Mesothelial cell of epicardium (in vitro differentiated cells): Measurements from ENCODE around the gene POLR2C. TPM values are rescaled to one million over a fixed set of nuclear protein-coding genes. Genes with fewer than 3 reads are reported as not detected.

ENCODE experiments used
- DNase-seq, 2 experiments: peaks; one replicate each; pipeline ENCODE4 v3.0.0; 2021; ENCODE audit warnings: low spot score in 2 of 2; ENCODE audit not compliant: unreplicated experiment in 2 of 2
- H3K27ac Mint-ChIP-seq: 2 replicates; pipeline ENCODE4 v1.8.0; 2021; ENCODE audit warnings: mixed read lengths
- H3K27me3 Mint-ChIP-seq: 2 replicates; pipeline ENCODE4 v1.8.0; 2021; ENCODE audit warnings: low read depth, mixed read lengths
- H3K36me3 Mint-ChIP-seq: 2 replicates; pipeline ENCODE4 v1.8.0; 2021; ENCODE audit warnings: mixed read lengths
- H3K4me1 Mint-ChIP-seq: 2 replicates; pipeline ENCODE4 v1.8.0; 2021; ENCODE audit warnings: mixed read lengths
- H3K4me3 Mint-ChIP-seq: 2 replicates; pipeline ENCODE4 v1.8.0; 2021; ENCODE audit warnings: mild to moderate bottlenecking, moderate library complexity, mixed read lengths
- H3K9me3 Mint-ChIP-seq: 2 replicates; pipeline ENCODE4 v1.8.0; 2021; ENCODE audit warnings: mixed read lengths
- CTCF ChIP-seq: fragments of 200-600 bp; sonication (generic); IDR thresholded peaks from one replicate; pipeline ENCODE4 v1.5.0; 2021; ENCODE audit warnings: antibody characterized with exemption; ENCODE audit not compliant: unreplicated experiment
- total RNA-seq: library from RNA; stranded (reverse); gene quantifications from 3 replicates; pipeline ENCODE4 v1.2.1, GENCODE V29; 2021

The POLR2C gene
- total RNA-seq, 1 donor from 2014 or later = 65.0 TPM

DNA sequence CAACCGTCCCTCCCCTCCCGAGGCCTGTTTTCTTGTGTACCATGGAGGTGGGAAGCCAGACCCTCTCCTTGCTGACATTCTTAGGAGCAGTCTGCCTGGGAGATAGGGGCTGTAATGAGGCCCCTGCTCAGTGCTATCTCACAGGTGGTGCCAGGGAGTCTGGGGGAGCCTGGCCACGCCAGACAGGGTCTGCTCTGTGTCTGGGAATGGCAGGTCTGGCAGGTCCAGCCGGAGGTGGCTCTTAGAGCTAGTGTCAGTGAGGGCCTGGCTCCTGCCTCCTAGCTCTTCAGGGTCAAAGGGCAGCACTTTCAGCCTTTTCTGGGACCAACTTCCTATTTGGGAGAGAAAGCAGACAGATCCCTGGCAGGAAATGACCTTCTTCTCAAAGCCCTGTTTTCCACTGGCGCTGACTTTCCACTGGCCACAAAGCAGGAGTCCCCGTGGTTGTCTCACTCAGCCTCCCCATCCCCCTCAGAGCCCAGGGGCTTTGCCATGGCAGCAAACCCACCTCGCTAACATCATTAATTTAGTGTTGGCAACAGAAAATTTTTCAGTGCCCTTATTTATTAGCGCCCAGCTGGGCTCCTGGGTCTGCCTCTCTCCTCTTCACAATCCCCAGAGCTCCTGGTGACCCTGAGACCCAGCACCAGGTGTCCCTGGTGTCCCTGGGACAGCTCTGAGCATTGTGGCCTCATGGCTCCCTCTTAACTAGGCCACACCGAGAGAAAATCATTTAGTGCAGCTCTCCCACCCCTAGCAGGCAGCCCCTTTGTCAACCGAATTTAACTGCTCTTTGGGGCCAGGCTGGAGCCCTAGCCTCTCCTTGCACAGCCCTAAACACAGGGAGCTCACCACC lies 47.8 kb downstream of the POLR2C start:
- Mint-ChIP-seq H3K9me3 (no peaks in the 10 kb centered on the region), H3K27me3 (no peaks in the 10 kb centered on the region), H3K4me1 (peaks cover 69% of the 10 kb centered on the region), H3K36me3 (peaks cover 4% of the 10 kb centered on the region), H3K4me3 (no peak overlapping the region), H3K27ac (peak overlapping the region; percentile 93)
- no peak for DNase-seq
- no peak for TF ChIP-seq CTCF

DNA sequence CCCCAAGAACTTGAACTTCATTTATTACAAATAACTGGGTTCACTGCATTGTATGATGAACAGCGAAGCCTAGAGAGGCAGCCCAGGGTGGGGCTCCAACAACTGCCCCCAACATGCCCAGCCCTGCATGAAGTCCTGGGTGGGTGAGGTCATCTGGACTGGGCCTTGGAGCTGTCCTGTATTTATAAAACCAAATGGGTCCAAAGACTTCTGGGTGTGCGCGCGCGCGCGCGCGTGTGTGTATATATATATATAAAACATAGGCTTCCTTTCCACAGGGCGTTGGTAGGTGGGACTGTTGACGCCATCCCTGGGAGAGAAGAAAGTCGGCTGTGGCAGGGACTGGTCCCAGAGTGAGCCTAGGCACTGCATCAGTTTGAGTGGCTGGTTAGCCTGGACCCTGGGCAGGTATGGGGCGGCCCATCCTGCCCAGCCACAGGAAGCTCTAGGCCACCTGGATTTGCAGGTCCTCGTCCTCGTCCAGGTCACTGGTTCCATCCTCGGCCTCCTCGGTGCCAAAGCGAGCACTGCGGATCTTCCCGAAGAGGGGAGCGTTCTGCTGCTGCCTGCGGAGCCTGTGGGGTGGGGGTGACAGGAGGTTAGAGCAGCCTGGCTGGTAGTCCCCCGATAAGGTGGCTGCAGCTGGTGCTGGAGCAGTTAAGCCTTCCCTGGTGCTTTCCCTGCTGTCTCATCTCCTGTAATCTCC lies 50.0 kb downstream of the POLR2C start:
- no peaks in the 10 kb centered on the region for H3K27me3 Mint-ChIP-seq
- peaks cover 17% of the 10 kb centered on the region for H3K36me3 Mint-ChIP-seq
- peak overlapping the region; percentile 96 for H3K27ac Mint-ChIP-seq
- peaks cover 68% of the 10 kb centered on the region for H3K4me1 Mint-ChIP-seq
- no peaks in the 10 kb centered on the region for H3K9me3 Mint-ChIP-seq
- no peak for DNase-seq
- no peak for TF ChIP-seq CTCF
- no peak overlapping the region for H3K4me3 Mint-ChIP-seq

DNA sequence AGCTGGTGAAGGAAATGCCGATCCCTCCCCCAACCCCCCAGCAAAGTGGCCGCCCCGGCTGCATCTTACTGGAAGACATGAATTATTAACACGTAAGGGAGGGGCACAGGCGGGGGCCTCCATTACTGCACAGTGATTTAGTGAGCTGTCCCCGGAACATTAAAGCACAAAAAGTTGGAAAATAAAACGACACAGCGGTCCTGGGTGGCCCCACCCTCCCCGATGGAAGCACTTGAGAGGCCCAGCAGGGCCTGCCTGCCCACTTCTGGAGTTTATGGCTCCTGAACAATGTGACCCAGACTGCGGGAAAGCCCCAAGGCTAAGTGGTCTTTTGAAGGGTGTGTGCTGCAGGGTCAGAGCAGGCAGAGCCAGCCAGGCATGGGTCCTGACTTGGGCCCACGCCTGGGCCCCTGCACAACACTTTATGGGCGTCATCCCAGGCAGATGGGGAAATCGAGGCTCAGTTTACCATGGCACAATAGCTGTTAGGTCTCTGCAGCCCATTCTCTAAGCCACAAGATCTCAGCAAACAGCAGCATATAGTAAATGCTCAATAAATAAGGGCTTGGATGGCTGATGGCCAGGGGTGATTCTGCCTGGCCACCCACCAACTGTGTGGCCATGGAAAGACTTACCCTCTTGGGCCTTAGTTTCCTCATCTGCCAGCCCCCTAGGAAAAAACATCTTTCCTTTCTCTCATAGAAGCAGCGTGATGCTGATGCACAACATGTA lies 51.1 kb downstream of the POLR2C start:
- peak overlapping the region; percentile 96 for H3K27ac Mint-ChIP-seq
- H3K9me3 Mint-ChIP-seq = no peaks in the 10 kb centered on the region
- no peak for TF ChIP-seq CTCF
- H3K27me3 Mint-ChIP-seq = no peaks in the 10 kb centered on the region
- peak; percentile 48 to 70 for DNase-seq
- no peak overlapping the region for H3K4me3 Mint-ChIP-seq
- peaks cover 57% of the 10 kb centered on the region for H3K4me1 Mint-ChIP-seq
- peaks cover 17% of the 10 kb centered on the region for H3K36me3 Mint-ChIP-seq

DNA sequence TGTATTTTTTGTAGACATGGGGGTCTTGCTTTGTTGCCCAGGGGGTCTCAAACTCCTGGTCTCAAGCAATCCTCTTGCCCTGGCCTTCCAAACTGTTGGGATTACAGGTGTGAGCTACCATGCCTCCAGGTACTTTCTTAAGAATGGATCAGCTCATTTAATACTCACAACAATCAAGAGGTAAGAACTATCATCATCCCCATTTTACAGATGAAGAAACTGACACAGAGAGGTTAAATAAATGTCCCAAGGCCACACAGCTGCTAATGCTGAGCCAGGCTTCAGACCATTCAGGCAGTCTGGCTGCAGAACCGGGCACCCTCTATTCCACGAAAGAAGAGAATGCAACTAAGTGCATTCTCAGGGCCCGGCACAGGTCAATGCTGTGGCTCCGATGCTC lies 51.9 kb downstream of the POLR2C start:
- H3K27ac Mint-ChIP-seq = peak overlapping the region; percentile 96
- no peaks in the 10 kb centered on the region for H3K9me3 Mint-ChIP-seq
- H3K4me1 Mint-ChIP-seq = peaks cover 50% of the 10 kb centered on the region
- H3K27me3 Mint-ChIP-seq = no peaks in the 10 kb centered on the region
- H3K4me3 Mint-ChIP-seq = no peak overlapping the region
- DNase-seq = no peak
- TF ChIP-seq CTCF = no peak
- H3K36me3 Mint-ChIP-seq = peaks cover 23% of the 10 kb centered on the region

GRCh38 chr16:57514791-57515600 lies 52.5 kb downstream of the POLR2C start:
- no peak for TF ChIP-seq CTCF
- Mint-ChIP-seq H3K27ac (peak overlapping the region; percentile 0), H3K36me3 (peaks cover 23% of the 10 kb centered on the region), H3K4me3 (no peak overlapping the region), H3K4me1 (peaks cover 44% of the 10 kb centered on the region), H3K27me3 (no peaks in the 10 kb centered on the region), H3K9me3 (no peaks in the 10 kb centered on the region)
- no peak for DNase-seq
